Nephron progenitor cell (in vitro differentiated cells): ENCODE data around the gene SLC35B1.
A peak's percentile ranks its signal among the peaks of the same experiment; 100 is the strongest.

Source experiments
- DNase-seq: peaks from one replicate; pipeline ENCODE4 v3.0.0; 2021
- H3K27ac Mint-ChIP-seq: 2 replicates; pipeline ENCODE4 v1.8.0; 2021; ENCODE audit warnings: mild to moderate bottlenecking, moderate library complexity, mixed read lengths
- H3K27me3 Mint-ChIP-seq: 2 replicates; pipeline ENCODE4 v1.8.0; 2021; ENCODE audit warnings: mild to moderate bottlenecking, low read depth, mixed read lengths; ENCODE audit not compliant: poor library complexity
- H3K36me3 Mint-ChIP-seq: 2 replicates; pipeline ENCODE4 v1.8.0; 2021; ENCODE audit warnings: low read depth, mixed read lengths
- H3K4me1 Mint-ChIP-seq: 2 replicates; pipeline ENCODE4 v1.8.0; 2021; ENCODE audit warnings: mixed read lengths
- H3K4me3 Mint-ChIP-seq: 2 replicates; pipeline ENCODE4 v1.8.0; 2021; ENCODE audit warnings: mild to moderate bottlenecking, moderate library complexity, mixed read lengths
- H3K9me3 Mint-ChIP-seq: 2 replicates; pipeline ENCODE4 v1.8.0; 2021; ENCODE audit warnings: mild to moderate bottlenecking, moderate library complexity, mixed read lengths
- CTCF ChIP-seq: fragments of 200-600 bp; sonication (generic); IDR thresholded peaks from 2 replicates; pipeline ENCODE4 v1.5.0; 2021; ENCODE audit warnings: antibody characterized with exemption

SLC35B1 gene

GRCh38 chr17:49681106-49681979 lies 26.4 kb downstream of the SLC35B1 start:
- no peak overlapping the region for H3K4me3 Mint-ChIP-seq
- H3K36me3 Mint-ChIP-seq, result no peaks in the 10 kb centered on the region
- peaks cover 24% of the 10 kb centered on the region for H3K27me3 Mint-ChIP-seq
- no peak for TF ChIP-seq CTCF
- DNase-seq, result no peak
- H3K27ac Mint-ChIP-seq, result no peak overlapping the region
- peaks cover 9% of the 10 kb centered on the region for H3K9me3 Mint-ChIP-seq
- peaks cover 11% of the 10 kb centered on the region for H3K4me1 Mint-ChIP-seq

- Mint-ChIP-seq H3K27ac (no peak overlapping the region), H3K4me3 (no peak overlapping the region), H3K9me3 (peaks cover 9% of the 10 kb centered on the region), H3K36me3 (peaks cover 2% of the 10 kb centered on the region), H3K4me1 (peaks cover 21% of the 10 kb centered on the region), H3K27me3 (peaks cover 24% of the 10 kb centered on the region)
- TF ChIP-seq CTCF, result no peak
- DNase-seq, result no peak
Measured at GRCh38 chr17:49680314-49680713, 27.4 kb downstream of the SLC35B1 start.

GRCh38 chr17:49677933-49678847 lies 29.6 kb downstream of the SLC35B1 start, which contains the start of gene SPOP:
Gene SPOP (minus strand): TSS chr17:49678097. CDS start chr17:49622810, 55,287 bp downstream.
- DNase-seq, result peak; percentile 98
- peaks cover 9% of the 10 kb centered on the region for H3K9me3 Mint-ChIP-seq
- no peak for TF ChIP-seq CTCF
- peak within 1 kb of the TSS; percentile 94 for H3K4me3 Mint-ChIP-seq
- peaks cover 20% of the 10 kb centered on the region for H3K27me3 Mint-ChIP-seq
- H3K27ac Mint-ChIP-seq, result peak within 1 kb of the TSS; percentile 98
- peaks cover 22% of the 10 kb centered on the region for H3K36me3 Mint-ChIP-seq
- peaks cover 35% of the 10 kb centered on the region for H3K4me1 Mint-ChIP-seq

- Mint-ChIP-seq H3K27me3 (peaks cover 20% of the 10 kb centered on the region), H3K9me3 (peaks cover 9% of the 10 kb centered on the region), H3K4me1 (peaks cover 35% of the 10 kb centered on the region), H3K36me3 (peaks cover 26% of the 10 kb centered on the region), H3K4me3 (peak overlapping the region; percentile 94), H3K27ac (peak overlapping the region; percentile 98)
- DNase-seq, result peak; percentile 99
- no peak for TF ChIP-seq CTCF
Measured at GRCh38 chr17:49677134-49677932, 30.4 kb downstream of the SLC35B1 start.

GRCh38 chr17:49676276-49676868 lies 31.4 kb downstream of the SLC35B1 start:
- peak overlapping the region; percentile 94 for H3K4me3 Mint-ChIP-seq
- peaks cover 17% of the 10 kb centered on the region for H3K27me3 Mint-ChIP-seq
- TF ChIP-seq CTCF, result no peak
- H3K9me3 Mint-ChIP-seq, result peaks cover 9% of the 10 kb centered on the region
- DNase-seq, result no peak
- H3K36me3 Mint-ChIP-seq, result peaks cover 30% of the 10 kb centered on the region
- peak overlapping the region; percentile 98 for H3K27ac Mint-ChIP-seq
- peaks cover 35% of the 10 kb centered on the region for H3K4me1 Mint-ChIP-seq
